Left lung (tissue), 10 donors: ENCODE data around the gene PGLYRP3. TPM values are rescaled to one million over a fixed set of nuclear protein-coding genes. Genes with fewer than 3 reads are reported as not detected.

Source experiments
- ATAC-seq: fragments of 200-7000 bp; cut with Tn5 transposase; one replicate; pipeline ENCODE4 v1.9.1; 2020; ENCODE audit warnings: moderate library complexity
- DNase-seq, 4 donors: peaks; one replicate each; pipeline ENCODE4 v3.0.0-alpha.2; 2013 to 2020
- H3K27ac ChIP-seq, 2 donors: fragments of 200-600 bp; sonication (generic) in 1 of 2; one replicate each; pipeline versions ENCODE4 v1.5.0 to v1.8.0; 2020 to 2021
- H3K27me3 ChIP-seq, 2 donors: fragments of 200-600 bp; sonication (generic) in 1 of 2; one replicate each; pipeline versions ENCODE4 v1.5.0 to v1.8.0; 2020 to 2021
- H3K36me3 ChIP-seq, 2 donors: fragments of 200-600 bp; sonication (generic) in 1 of 2; one replicate each; pipeline versions ENCODE4 v1.5.0 to v1.8.0; 2020 to 2021
- H3K4me1 ChIP-seq, 2 donors: fragments of 200-600 bp; one replicate each; pipeline ENCODE4 v1.8.0; 2021
- H3K4me3 ChIP-seq, 2 donors: fragments of 200-600 bp; sonication (generic) in 1 of 2; one replicate each; pipeline versions ENCODE4 v1.5.0 to v1.8.0; 2020 to 2021; ENCODE audit warnings: mild to moderate bottlenecking in 1 of 2
- H3K9me3 ChIP-seq, 2 donors: fragments of 200-600 bp; sonication (generic) in 1 of 2; one replicate each; pipeline versions ENCODE4 v1.5.0 to v1.8.0; 2020 to 2021
- CTCF ChIP-seq, 2 donors: fragments of 200-600 bp; sonication (generic) in 1 of 2; IDR thresholded peaks; one replicate each; pipeline versions ENCODE4 v1.5.0 to v1.8.0; 2021; ENCODE audit warnings: antibody characterized with exemption in 2 of 2
- intact Hi-C, 2 donors: fragments of 100-400 bp; cut with DNase I; formaldehyde crosslinking; loops; one replicate each; pipeline versions ENCODE4 v1.11.2 to v1.14.2; 2022
- polyA plus RNA-seq, 6 donors: library from polyadenylated mRNA; unstranded; fragments of 120-200 nt; gene quantifications; one replicate each; pipeline ENCODE4 v1.2.1, GENCODE V29; 2013; ENCODE audit not compliant: insufficient read length in 6 of 6
- total RNA-seq, 2 donors: library from RNA; stranded (reverse); fragmentation: NEBNext Ultra II Directional; extraction: Animal tissue kit (Norgen Biotek cat#: 25700); gene quantifications; one replicate each; pipeline ENCODE4 v1.2.1, GENCODE V29; 2021
- donor health status: DM: no; HTN: yes; CAD: no.
- donor health status: DM: no; HTN: no; CAD: no.

Gene PGLYRP3
- total and polyA plus RNA-seq, 8 donors, result not detected

- Histone ChIP-seq H3K36me3 (no peaks in the 10 kb centered on the region), H3K27ac (no peak overlapping the region), H3K9me3 (no peaks in the 10 kb centered on the region), H3K4me3 (no peak overlapping the region), H3K4me1 (peaks cover 0 to 12% of the 10 kb centered on the region in 2 donors), H3K27me3 (no peaks in the 10 kb centered on the region)
- no peak for TF ChIP-seq CTCF (IDR thresholded peaks at IDR 0.05)
- intact Hi-C loops, result no loop called here
- no peak for DNase-seq
- no peak for ATAC-seq
These were observed 27.6 kb upstream of the PGLYRP3 start for GRCh38 chr1:153340356-153340755.

- Histone ChIP-seq H3K4me1 (peaks cover 0 to 7% of the 10 kb centered on the region in 2 donors), H3K9me3 (no peaks in the 10 kb centered on the region), H3K36me3 (no peaks in the 10 kb centered on the region), H3K27me3 (no peaks in the 10 kb centered on the region), H3K27ac (no peak overlapping the region), H3K4me3 (no peak overlapping the region)
- no peak for ATAC-seq
- DNase-seq, result no peak
- no peak for TF ChIP-seq CTCF (IDR thresholded peaks at IDR 0.05)
- intact Hi-C loops, result no loop called here
These were observed 27.1 kb upstream of the PGLYRP3 start for GRCh38 chr1:153339802-153340201.

GRCh38 chr1:153337980-153338853 is 25.5 kb upstream of the PGLYRP3 start:
- Histone ChIP-seq H3K4me1 (no peaks in the 10 kb centered on the region), H3K4me3 (no peak overlapping the region), H3K9me3 (no peaks in the 10 kb centered on the region), H3K36me3 (no peaks in the 10 kb centered on the region), H3K27me3 (no peaks in the 10 kb centered on the region), H3K27ac (no peak overlapping the region)
- intact Hi-C loops, result no loop called here
- DNase-seq (no peak), ATAC-seq (no peak)
- no peak for TF ChIP-seq CTCF (IDR thresholded peaks at IDR 0.05)

- Histone ChIP-seq H3K4me1 (no peaks in the 10 kb centered on the region), H3K4me3 (no peak overlapping the region), H3K9me3 (peaks cover 0 to 5% of the 10 kb centered on the region in 2 donors), H3K27ac (no peak overlapping the region), H3K27me3 (no peaks in the 10 kb centered on the region), H3K36me3 (no peaks in the 10 kb centered on the region)
- no peak for ATAC-seq
- TF ChIP-seq CTCF (IDR thresholded peaks at IDR 0.05), result no peak
- DNase-seq, result no peak
- intact Hi-C loops, result no loop called here
These were observed 23.9 kb upstream of the PGLYRP3 start for GRCh38 chr1:153336650-153337049.

- ATAC-seq, result no peak
- H3K4me3 ChIP-seq, result no peak overlapping the region
- no peak for DNase-seq
- no peak for TF ChIP-seq CTCF (IDR thresholded peaks at IDR 0.05)
- H3K27me3 ChIP-seq, result no peaks in the 10 kb centered on the region
- no peaks in the 10 kb centered on the region for H3K36me3 ChIP-seq
- H3K4me1 ChIP-seq, result no peaks in the 10 kb centered on the region
- peaks cover 0 to 13% of the 10 kb centered on the region in 2 donors for H3K9me3 ChIP-seq
- no peak overlapping the region for H3K27ac ChIP-seq
- intact Hi-C loops, result no loop called here
These were observed 21.1 kb upstream of the PGLYRP3 start for GRCh38 chr1:153333902-153334301.
